Femur (tissue), 1 donor: Measurements from ENCODE around the gene ZCCHC14.
"Not testable (repeated sequence)": the region's sequence is repeated elsewhere in the genome, so short reads cannot be mapped to it uniquely, and the experiment has no call there.

Source experiments
- DNase-seq: peaks from one replicate; pipeline ENCODE4 v3.0.0-alpha.2; 2017

Gene ZCCHC14

GRCh38 chr16:87376660-87377059 is 116.2 kb downstream of the ZCCHC14 start:
- no peak for DNase-seq

GRCh38 chr16:87375426-87376135 is 117.2 kb downstream of the ZCCHC14 start:
- DNase-seq: no peak

GRCh38 chr16:87374313-87374712 is 118.5 kb downstream of the ZCCHC14 start:
- DNase-seq: no peak

GRCh38 chr16:87372305-87372704 is 120.5 kb downstream of the ZCCHC14 start:
- no peak for DNase-seq

- no peak for DNase-seq
These were observed 121.5 kb downstream of the ZCCHC14 start for GRCh38 chr16:87371261-87371866.

- no peak for DNase-seq
These were observed 122.8 kb downstream of the ZCCHC14 start for GRCh38 chr16:87369796-87370719.

- no peak for DNase-seq
These were observed 123.6 kb downstream of the ZCCHC14 start for GRCh38 chr16:87369117-87369765.

GRCh38 chr16:87368029-87368770 is 124.6 kb downstream of the ZCCHC14 start:
- no peak for DNase-seq

- DNase-seq: no peak
These were observed 125.3 kb downstream of the ZCCHC14 start for GRCh38 chr16:87367529-87367928.

GRCh38 chr16:87366930-87367329 is 125.9 kb downstream of the ZCCHC14 start:
- no peak for DNase-seq

- no peak for DNase-seq
These were observed 126.5 kb downstream of the ZCCHC14 start for GRCh38 chr16:87366288-87366687.

GRCh38 chr16:87365021-87365713 is 127.7 kb downstream of the ZCCHC14 start:
- no peak for DNase-seq

- DNase-seq: no peak
These were observed 128.9 kb downstream of the ZCCHC14 start for GRCh38 chr16:87363771-87364455.

- DNase-seq: not testable (repeated sequence)
These were observed 129.8 kb downstream of the ZCCHC14 start for GRCh38 chr16:87362828-87363559.

GRCh38 chr16:87361916-87362619 is 130.8 kb downstream of the ZCCHC14 start:
- DNase-seq: no peak

GRCh38 chr16:87360862-87361610 is 131.8 kb downstream of the ZCCHC14 start:
- no peak for DNase-seq

GRCh38 chr16:87359121-87359520 is 133.7 kb downstream of the ZCCHC14 start:
- DNase-seq: no peak

GRCh38 chr16:87358696-87359095 is 134.1 kb downstream of the ZCCHC14 start:
- no peak for DNase-seq

GRCh38 chr16:87358250-87358649 is 134.6 kb downstream of the ZCCHC14 start:
- DNase-seq: no peak
